AG04449 (cell line): ENCODE measurements around the gene SDHAF2.

ENCODE experiments used
- CTCF ChIA-PET: fragments of 350-600 bp; formaldehyde crosslinking; extraction: SDS; loops from one replicate; lab custom pipeline; 2021; ENCODE audit warnings: antibody characterized with exemption; lab: Yijun Ruan, JAX
- POLR2A ChIA-PET: fragments of 400-600, 350-600 bp; formaldehyde crosslinking; extraction: SDS; loops from one replicate; lab custom pipeline; 2020; ENCODE audit warnings: antibody characterized with exemption, inconsistent platforms; lab: Yijun Ruan, JAX
- DNase-seq: peaks from one replicate; pipeline ENCODE4 v3.0.0-alpha.2; 2010; ENCODE audit warnings: low read depth, low spot score
- H3K4me3 ChIP-seq: 2 replicates; pipeline ENCODE4 v1.5.1; 2011; ENCODE audit warnings: low read depth, mild to moderate bottlenecking, control low read depth, low read length
- TF ChIP-seq, protein P1 (sequence below): IDR thresholded peaks from one replicate; pipeline ENCODE4 v1.5.1; 2011; ENCODE audit warnings: mild to moderate bottlenecking, moderate library complexity, low read length, control low read depth, inconsistent platforms; ENCODE audit not compliant: insufficient read depth; ENCODE audit errors: missing control alignments

The SDHAF2 gene

DNA sequence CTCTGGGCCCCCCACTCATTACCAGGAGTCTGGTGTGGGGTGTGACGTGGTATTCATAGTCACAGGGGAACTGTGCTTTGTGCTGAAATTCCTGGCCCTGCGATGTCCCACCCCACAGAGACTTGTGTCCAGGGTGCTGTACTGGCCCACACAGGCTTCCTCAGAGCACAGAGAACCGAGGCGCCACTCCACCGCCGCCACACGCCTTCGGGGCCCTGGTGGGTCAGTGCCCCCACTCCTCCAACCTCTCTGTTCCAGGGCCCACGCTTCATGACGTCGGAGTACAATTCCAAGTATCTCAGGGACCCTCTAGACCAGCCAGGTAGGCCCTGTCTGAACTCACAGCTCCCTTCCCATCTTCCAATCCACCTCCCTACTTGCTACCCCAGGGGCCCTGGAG lies 55.2 kb downstream of the SDHAF2 start:
- ChIA-PET POLR2A (no interaction called here), CTCF (interaction anchor here (0.9 to 7.5 kb wide), 3 partner anchors 7 to 154 kb away, joined by 3 to 82 read pairs (median 4); a partner anchor contains a TSS)
- no peak for DNase-seq
- TF ChIP-seq, protein P1, sequence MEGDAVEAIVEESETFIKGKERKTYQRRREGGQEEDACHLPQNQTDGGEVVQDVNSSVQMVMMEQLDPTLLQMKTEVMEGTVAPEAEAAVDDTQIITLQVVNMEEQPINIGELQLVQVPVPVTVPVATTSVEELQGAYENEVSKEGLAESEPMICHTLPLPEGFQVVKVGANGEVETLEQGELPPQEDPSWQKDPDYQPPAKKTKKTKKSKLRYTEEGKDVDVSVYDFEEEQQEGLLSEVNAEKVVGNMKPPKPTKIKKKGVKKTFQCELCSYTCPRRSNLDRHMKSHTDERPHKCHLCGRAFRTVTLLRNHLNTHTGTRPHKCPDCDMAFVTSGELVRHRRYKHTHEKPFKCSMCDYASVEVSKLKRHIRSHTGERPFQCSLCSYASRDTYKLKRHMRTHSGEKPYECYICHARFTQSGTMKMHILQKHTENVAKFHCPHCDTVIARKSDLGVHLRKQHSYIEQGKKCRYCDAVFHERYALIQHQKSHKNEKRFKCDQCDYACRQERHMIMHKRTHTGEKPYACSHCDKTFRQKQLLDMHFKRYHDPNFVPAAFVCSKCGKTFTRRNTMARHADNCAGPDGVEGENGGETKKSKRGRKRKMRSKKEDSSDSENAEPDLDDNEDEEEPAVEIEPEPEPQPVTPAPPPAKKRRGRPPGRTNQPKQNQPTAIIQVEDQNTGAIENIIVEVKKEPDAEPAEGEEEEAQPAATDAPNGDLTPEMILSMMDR, result no peak
- H3K4me3 ChIP-seq, result no peak overlapping the region

DNA sequence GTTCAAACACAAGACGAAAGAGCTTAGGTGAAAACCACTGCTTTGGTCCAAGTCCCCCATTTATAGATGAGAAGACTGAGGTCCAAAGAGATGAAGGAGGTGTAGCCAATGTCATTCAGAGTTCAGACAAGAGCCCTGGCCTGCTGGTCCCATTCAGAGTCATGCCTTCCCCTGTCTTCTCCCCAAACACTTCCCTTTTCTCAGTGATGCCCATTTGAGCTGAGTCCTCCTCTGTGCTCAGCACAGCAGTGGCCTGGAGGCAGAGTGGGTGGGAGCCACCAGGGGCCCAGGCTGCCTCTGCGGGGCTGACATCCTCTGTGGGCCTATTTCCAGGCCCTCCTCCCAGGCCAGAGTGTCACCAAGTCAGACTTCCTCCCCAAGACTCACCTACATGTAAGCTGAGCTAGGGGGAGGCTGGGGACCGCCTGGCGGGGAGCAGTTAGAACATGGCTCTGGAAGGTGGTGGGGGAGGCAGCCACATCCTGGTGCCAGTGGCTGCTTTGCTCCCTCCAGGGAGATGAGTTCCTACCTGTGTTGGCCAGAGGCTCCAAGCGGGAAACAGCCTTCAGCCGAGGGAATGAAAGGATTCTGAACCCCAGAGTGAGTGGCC lies 56.2 kb downstream of the SDHAF2 start:
- DNase-seq, result no peak
- POLR2A ChIA-PET, result no interaction called here
- TF ChIP-seq, protein P1, result no peak
- H3K4me3 ChIP-seq, result no peak overlapping the region
- CTCF ChIA-PET, result interaction anchor here (0.6 to 7.5 kb wide), 3 partner anchors 8 to 142 kb away, joined by 3 to 82 read pairs (median 55); a partner anchor contains a TSS

DNA sequence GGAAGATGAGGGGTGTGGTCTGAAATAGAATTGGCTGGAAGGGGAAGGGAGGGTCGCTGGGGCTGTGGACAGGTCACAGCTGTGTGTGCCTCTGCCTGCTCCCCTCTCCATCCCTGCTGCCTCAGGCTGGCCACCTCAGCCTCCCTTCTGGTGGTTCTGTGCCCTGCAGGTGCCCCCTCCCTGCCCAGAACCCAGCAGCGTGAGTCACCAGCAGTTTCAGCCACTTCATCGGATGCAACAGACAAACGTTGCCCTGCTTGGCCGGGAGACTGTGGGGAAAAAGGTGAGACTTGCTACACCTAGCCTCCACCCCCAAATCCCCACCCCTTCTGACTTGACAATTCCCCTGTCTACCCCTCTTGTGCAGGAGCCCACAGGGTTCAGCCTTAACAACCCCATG lies 56.9 kb downstream of the SDHAF2 start:
- CTCF ChIA-PET, result interaction anchor here (0.8 to 7.5 kb wide), 6 partner anchors 9 to 141 kb away, joined by 3 to 82 read pairs (median 12); a partner anchor contains a TSS
- no peak overlapping the region for H3K4me3 ChIP-seq
- POLR2A ChIA-PET, result no interaction called here

DNA sequence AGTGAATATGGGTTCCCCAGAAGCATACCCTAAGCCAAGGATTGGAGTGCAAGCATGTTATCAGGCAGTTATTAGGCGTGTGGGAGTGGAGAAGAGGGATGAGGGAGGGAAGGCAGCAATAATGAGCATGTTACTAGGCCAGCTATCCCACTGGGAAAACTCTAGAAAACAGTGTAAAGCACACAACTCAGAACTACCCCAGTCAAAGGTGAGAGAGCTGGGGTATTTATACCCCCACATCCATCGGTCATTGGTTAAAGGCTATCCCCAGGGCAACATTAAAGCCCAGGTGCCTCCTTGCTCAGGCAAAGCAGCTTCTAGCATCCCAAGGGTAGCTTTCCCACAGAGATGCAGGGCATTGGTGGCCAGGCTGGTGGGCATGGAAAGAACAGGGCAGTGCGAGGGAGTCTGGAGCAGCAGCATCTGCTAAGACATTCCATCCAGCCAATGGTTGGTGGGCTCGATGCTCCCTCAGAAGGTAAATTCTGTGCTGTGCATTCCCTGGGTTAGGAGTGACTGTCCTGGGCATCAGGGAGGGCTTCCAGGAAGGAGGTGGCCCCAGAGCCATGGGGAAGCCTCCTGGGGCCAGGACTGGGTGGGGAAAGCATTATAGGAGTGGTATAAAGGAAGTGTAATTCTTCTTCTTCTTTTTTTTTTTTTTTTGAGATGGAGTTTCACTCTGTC lies 57.6 kb downstream of the SDHAF2 start:
- POLR2A ChIA-PET, result no interaction called here
- H3K4me3 ChIP-seq, result no peak overlapping the region
- no peak for DNase-seq
- CTCF ChIA-PET, result interaction anchor here (0.8 to 7.5 kb wide), 7 partner anchors 10 to 140 kb away, joined by 3 to 82 read pairs (median 9); a partner anchor contains a TSS
- TF ChIP-seq, protein P1, result no peak

More for the DNA sequence above, 56.9 kb downstream of the SDHAF2 start:
- no peak for DNase-seq
- TF ChIP-seq, protein P1, result no peak

DNA sequence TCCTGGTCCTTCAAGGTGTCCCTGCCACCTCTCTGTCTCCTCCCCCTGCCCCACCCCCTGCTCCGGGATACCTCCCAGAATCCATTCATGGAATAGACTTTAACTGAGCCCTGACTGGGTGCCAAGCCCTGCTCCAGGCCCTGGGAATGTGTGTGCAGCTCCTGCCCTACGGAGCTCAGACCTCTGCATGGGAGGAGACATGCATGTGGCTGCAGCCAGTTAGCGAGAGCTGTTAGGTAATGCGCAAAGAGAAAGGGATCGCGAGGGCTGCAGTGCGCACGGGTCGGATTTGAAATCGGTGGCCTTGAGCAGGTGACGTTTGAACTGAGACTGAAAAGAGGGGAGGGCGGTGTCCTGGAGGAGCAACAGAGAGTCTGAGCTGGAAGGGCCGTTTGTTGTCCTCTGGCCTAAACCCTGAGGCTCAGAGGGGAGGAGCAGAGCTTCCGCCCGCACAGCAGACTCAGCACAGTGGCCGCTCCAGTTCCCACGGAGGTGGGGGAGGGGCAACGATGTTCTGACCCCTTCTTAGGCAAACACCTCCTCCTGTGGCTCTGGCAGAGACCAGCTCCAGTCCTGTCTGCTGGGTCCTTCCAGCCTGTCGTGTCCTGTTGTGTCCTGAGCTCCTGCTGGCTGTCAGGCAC lies 58.8 kb downstream of the SDHAF2 start:
- no peak for DNase-seq
- CTCF ChIA-PET, result interaction anchor here (0.6 to 7.5 kb wide), 13 partner anchors 11 to 244 kb away, joined by 3 to 82 read pairs (median 6); partner anchors contain the start of gene LRRC10B
- no peak overlapping the region for H3K4me3 ChIP-seq
- TF ChIP-seq, protein P1, result no peak
- POLR2A ChIA-PET, result interaction anchor here (0.6 kb wide), 1 partner anchor 13 kb away, joined by 4 read pairs; no protein-coding TSS in a partner anchor
